GM12874 (cell line): Measurements from ENCODE around the gene EVI2B.

ENCODE experiments used
- TF ChIP-seq, protein P1 (sequence below): IDR thresholded peaks from 2 replicates; pipeline ENCODE4 v1.5.1; 2011; ENCODE audit warnings: low read depth, mild to moderate bottlenecking, control low read depth, low read length, moderate library complexity; ENCODE audit not compliant: insufficient read depth

The EVI2B gene

DNA sequence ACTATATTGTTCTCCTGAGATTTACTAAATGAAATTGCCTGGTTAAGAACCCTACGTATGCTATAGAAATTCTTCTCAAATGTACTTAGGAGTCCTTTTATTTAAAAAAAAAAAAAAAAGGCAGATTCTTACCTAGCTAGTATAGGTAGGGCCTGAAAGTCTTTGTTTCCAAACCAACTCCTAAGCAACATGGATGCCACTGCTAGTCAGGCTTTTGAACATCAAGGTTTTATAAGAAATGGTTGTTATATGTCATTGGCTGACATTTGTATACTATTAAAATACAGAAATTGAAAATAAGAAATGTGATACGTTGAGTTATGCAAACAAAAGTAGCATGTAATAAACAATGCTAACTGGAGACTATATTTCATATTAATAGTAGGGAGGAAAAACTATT, 6.4 kb upstream of the EVI2B start:
- TF ChIP-seq, protein P1, sequence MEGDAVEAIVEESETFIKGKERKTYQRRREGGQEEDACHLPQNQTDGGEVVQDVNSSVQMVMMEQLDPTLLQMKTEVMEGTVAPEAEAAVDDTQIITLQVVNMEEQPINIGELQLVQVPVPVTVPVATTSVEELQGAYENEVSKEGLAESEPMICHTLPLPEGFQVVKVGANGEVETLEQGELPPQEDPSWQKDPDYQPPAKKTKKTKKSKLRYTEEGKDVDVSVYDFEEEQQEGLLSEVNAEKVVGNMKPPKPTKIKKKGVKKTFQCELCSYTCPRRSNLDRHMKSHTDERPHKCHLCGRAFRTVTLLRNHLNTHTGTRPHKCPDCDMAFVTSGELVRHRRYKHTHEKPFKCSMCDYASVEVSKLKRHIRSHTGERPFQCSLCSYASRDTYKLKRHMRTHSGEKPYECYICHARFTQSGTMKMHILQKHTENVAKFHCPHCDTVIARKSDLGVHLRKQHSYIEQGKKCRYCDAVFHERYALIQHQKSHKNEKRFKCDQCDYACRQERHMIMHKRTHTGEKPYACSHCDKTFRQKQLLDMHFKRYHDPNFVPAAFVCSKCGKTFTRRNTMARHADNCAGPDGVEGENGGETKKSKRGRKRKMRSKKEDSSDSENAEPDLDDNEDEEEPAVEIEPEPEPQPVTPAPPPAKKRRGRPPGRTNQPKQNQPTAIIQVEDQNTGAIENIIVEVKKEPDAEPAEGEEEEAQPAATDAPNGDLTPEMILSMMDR: no peak

DNA sequence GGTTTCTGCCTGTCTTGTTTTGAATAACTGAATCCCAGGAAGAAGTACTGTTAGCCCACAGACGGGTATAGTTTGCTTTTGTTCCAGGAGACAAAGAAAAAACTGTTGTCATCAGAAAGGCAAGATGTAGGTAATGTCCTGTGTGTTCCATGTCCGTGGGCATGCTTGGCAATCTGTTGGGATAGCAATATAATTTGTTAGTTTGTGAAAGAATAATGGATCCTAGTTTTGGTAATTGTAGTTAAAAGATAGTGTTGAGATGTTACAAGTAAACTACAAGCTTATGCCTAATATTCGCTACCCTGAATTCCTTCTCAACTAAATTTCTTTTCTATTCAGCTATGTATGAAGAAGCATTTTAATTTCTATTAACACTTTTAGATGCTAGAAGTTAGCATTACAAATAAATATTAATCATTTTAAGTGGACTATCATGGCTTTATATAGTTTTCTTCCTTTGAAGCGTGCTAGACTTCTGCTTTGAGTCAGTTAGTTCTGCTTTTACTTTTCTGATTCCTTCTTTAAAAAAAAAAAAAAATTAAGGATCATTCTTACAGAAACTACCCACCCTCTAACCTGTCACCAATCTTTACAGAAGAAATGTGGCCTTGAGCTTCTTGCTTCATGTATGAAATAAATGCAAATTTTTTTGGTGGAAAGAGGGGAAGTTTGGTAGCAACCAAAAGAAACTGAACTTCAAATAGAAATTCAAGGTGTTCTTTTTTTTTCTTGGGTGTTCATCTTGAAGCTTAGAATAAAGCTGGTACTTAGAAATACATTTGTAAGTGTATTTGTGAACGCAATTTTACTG, 5.2 kb upstream of the EVI2B start:
- TF ChIP-seq, protein P1: no peak

DNA sequence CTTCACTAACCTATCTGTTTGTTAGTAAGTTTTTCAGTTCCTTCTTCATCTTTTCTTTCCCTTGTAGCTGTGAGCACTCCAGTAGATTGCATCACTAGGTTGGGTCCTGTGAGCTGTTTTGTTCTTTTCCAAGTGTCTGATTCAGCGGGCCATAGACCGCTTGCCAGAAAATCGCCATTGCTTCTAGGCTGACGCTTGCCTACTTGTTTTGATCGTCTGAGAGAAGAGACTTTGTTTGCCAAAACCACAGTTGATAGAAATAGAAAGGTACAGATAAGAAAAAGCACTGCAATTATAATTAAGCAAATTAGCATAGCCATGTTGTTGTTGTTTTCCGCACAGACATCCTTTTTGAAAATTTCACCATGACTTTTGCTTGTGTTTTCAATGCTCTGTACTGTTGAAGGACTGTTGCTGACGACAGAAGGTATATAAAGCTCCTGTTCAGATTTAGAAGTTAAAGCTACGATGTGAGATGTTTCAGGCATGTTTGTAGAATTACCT, 4.5 kb upstream of the EVI2B start:
- TF ChIP-seq, protein P1: no peak

DNA sequence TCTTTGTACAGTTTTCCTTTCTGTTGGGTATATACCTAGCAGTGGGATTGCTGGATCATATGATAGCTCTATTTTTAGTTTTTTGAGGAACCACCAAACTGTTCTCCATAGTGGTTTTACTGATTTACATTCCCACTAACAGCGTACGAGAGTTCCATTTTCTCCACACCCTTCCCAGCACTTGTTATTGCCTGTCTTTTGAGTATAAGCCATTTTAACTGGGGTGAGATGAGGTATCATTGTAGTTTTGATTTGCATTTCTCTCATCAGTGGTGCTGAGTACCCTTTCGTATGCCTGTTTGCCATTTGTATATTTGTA, 887 bp upstream of the EVI2B start:
- TF ChIP-seq, protein P1: no peak

DNA sequence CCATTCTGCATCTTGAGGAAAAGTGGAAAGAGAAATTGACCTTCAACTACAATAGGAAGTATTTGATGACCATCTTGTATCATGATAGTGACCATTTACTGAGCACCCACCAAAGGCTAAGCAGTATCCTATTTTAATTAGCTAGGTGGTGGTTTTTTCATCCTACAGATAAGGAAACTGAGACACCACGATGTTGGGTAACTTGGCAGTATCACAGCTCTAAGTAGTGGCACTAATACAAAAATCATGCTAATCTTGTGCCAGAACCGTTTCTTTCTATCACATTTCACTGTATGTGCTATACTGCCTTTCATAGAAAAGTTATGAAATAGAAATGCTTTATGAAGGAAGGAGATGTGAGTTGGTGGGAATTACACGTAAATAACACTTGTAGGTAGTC, 2.3 kb downstream of the EVI2B start:
- TF ChIP-seq, protein P1: no peak

DNA sequence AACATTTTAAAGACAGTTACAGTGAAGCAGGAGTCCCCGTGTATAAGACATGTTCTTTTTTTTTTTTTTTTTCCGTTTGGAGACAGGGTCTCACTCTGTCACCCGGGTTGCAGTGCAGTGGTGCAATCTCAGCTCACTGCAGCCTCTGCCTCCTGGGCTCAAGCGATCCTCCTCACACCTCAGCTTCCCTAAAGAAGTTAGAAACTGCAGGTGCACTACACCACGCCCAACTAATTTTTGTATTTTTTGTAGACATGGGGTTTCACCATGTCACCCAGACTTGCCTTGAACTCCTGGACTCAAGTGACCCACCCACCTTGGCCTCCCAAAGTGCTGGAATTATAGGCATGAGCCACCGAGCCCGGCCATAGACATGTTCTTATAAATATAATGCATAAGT, 3.0 kb downstream of the EVI2B start:
- TF ChIP-seq, protein P1: no peak

DNA sequence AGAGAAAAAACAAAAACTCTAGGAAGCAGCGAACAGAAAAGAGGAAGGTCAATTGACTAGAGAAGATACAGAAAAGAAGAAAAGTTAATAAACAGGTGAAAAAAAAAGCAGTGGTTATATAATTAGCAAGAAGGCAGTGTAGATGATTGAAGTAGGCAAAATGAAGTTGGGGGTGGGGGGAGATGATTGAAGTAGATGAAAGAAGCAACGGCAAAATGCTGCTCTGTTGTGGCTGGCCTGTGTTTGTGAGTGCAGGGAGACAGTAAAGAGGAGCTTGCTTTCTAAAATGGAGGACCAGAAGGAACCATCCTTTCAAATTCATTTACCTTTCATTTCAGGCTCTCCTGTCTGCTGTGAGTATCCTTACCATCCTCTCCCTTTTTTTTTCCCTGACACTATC, 3.6 kb downstream of the EVI2B start:
- TF ChIP-seq, protein P1: no peak
